ENCODE measurements around the gene SMC5.

Gene SMC5

GRCh38 chr9:70258692-70259511 is at the start of gene SMC5:
Gene SMC5 (plus strand): TSS chr9:70258978. CDS start chr9:70259079, 101 bp downstream.
- TF ChIP-seq CTCF (conservative IDR thresholded peaks at IDR 0.05) (no peak), ZFX (IDR thresholded peaks at IDR 0.05) (peak; percentile 90)
- peak within 1 kb of the TSS; percentile 91 for H3K27ac ChIP-seq

GRCh38 chr9:70217029-70217428 is 41.7 kb upstream of the SMC5 start:
- TF ChIP-seq CTCF (conservative IDR thresholded peaks at IDR 0.05) (no peak), ZFX (IDR thresholded peaks at IDR 0.05) (no peak)
- peak overlapping the region; percentile 38 for H3K27ac ChIP-seq

GRCh38 chr9:70218767-70219166 is 40.0 kb upstream of the SMC5 start:
- H3K27ac ChIP-seq: no peak overlapping the region
- TF ChIP-seq CTCF (conservative IDR thresholded peaks at IDR 0.05) (no peak), ZFX (IDR thresholded peaks at IDR 0.05) (no peak)

- no peak overlapping the region for H3K27ac ChIP-seq
- TF ChIP-seq CTCF (conservative IDR thresholded peaks at IDR 0.05) (no peak), ZFX (IDR thresholded peaks at IDR 0.05) (no peak)
Observed at GRCh38 chr9:70220216-70220615, 38.6 kb upstream of the SMC5 start.

GRCh38 chr9:70222354-70222753 is 36.4 kb upstream of the SMC5 start:
- no peak overlapping the region for H3K27ac ChIP-seq
- no peak for TF ChIP-seq ZFX (IDR thresholded peaks at IDR 0.05)

- H3K27ac ChIP-seq: no peak overlapping the region
- no peak for TF ChIP-seq CTCF (conservative IDR thresholded peaks at IDR 0.05)
- TF ChIP-seq ZFX (IDR thresholded peaks at IDR 0.05): no peak
Observed at GRCh38 chr9:70228118-70228517, 30.7 kb upstream of the SMC5 start.

GRCh38 chr9:70228611-70229010 is 30.2 kb upstream of the SMC5 start:
- TF ChIP-seq CTCF (conservative IDR thresholded peaks at IDR 0.05) (no peak), ZFX (IDR thresholded peaks at IDR 0.05) (no peak)
- no peak overlapping the region for H3K27ac ChIP-seq

- no peak overlapping the region for H3K27ac ChIP-seq
- TF ChIP-seq ZFX (IDR thresholded peaks at IDR 0.05): no peak
- no peak for TF ChIP-seq CTCF (conservative IDR thresholded peaks at IDR 0.05)
Observed at GRCh38 chr9:70229026-70229425, 29.8 kb upstream of the SMC5 start.

Measured in C4-2B (cell line).